HG03159 (cell line): ENCODE results near the gene SACM1L.

Experiments
- ATAC-seq: cut with Tn5 transposase; IDR thresholded peaks from one replicate; pipeline ENCODE4 v1.9.1; 2021; ENCODE audit warnings: mild to moderate bottlenecking, moderate library complexity; ENCODE audit not compliant: unreplicated experiment

SACM1L gene

GRCh38 chr3:45762647-45763302 lies 73.6 kb downstream of the SACM1L start:
- no peak for ATAC-seq

- ATAC-seq, result no peak
These were observed 74.1 kb downstream of the SACM1L start for GRCh38 chr3:45763303-45763675.

GRCh38 chr3:45765266-45765851 lies 76.2 kb downstream of the SACM1L start:
- no peak for ATAC-seq

GRCh38 chr3:45765958-45766357 lies 76.8 kb downstream of the SACM1L start:
- ATAC-seq, result no peak

- ATAC-seq, result no peak
These were observed 82.1 kb downstream of the SACM1L start for GRCh38 chr3:45771166-45771775.

- ATAC-seq, result no peak
These were observed 82.6 kb downstream of the SACM1L start for GRCh38 chr3:45771831-45772230.

- ATAC-seq, result no peak
These were observed 83.3 kb downstream of the SACM1L start for GRCh38 chr3:45772341-45773035.

- no peak for ATAC-seq
These were observed 83.9 kb downstream of the SACM1L start for GRCh38 chr3:45773072-45773471.

GRCh38 chr3:45773714-45774449 lies 84.7 kb downstream of the SACM1L start:
- ATAC-seq, result no peak

GRCh38 chr3:45774581-45775521 lies 85.7 kb downstream of the SACM1L start:
- no peak for ATAC-seq

- ATAC-seq, result no peak
These were observed 86.5 kb downstream of the SACM1L start for GRCh38 chr3:45775571-45776300.

GRCh38 chr3:45776301-45776595 lies 87.1 kb downstream of the SACM1L start:
- ATAC-seq, result no peak

- no peak for ATAC-seq
These were observed 87.4 kb downstream of the SACM1L start for GRCh38 chr3:45776611-45777010.

GRCh38 chr3:45777111-45777745 lies 88.0 kb downstream of the SACM1L start:
- ATAC-seq, result no peak

GRCh38 chr3:45777746-45778386 lies 88.7 kb downstream of the SACM1L start:
- ATAC-seq, result no peak

- ATAC-seq, result no peak
These were observed 89.6 kb downstream of the SACM1L start for GRCh38 chr3:45778761-45779201.

GRCh38 chr3:45779746-45780735 lies 90.8 kb downstream of the SACM1L start:
- ATAC-seq, result no peak
